Uterus (tissue), 2 donors: Measurements from ENCODE around the gene NDE1.

Experiments used
- POLR2A ChIP-seq, 2 donors: fragments of 450-650 bp; IDR thresholded peaks; one replicate each; pipeline ENCODE4 v1.6.1; 2016; ENCODE audit warnings: antibody characterized with exemption in 2 of 2, mild to moderate bottlenecking in 1 of 2, moderate library complexity in 1 of 2
- TF ChIP-seq, protein P1 (sequence below), 4 experiments: fragments of 200-600 bp in 2 of 4; fragments of 450-650 bp in 2 of 4; sonication (generic) in 2 of 4; IDR thresholded peaks; one replicate each; pipeline ENCODE4 v1.5.1; 2016 to 2019; ENCODE audit warnings: antibody characterized with exemption in 4 of 4, mild to moderate bottlenecking in 2 of 4, moderate library complexity in 1 of 4

DNA sequence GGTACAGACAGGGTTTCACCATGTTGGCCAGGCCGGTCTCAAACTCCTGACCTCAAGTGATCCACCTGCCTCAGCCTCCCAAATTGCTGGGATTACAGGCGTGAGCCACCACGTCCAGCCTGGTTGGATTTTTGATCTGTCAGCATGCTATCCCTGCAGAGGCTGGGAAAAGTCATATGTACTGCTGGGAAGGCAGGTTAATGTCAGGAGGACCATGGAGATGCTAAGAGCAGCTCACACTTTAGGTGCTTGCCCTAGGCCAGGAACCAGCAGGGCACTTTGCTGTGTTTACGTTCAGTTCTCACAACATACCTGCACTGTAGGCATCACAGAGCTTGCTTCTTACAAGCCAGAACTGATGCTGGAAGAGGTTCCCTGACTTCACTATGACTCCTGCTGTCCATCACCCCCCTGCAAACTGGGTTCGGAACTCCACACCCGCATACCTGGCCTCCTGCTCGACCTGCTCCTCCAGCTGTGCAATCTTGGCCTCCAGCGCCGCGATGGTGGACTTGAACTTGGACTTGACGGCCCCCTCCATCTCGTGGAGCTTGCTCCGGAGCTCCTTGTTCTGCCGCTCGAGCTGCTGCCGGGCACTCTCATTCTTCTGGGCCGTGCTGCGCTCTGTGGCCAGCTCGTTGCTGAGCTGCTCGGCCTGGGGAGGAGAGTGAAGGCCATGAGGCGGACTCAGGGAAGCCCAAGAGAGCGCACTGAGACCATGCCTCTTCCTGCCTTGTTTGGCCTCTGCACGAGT lies 66.8 kb downstream of the NDE1 start:
- no peak for TF ChIP-seq POLR2A (IDR thresholded peaks at IDR 0.05)
- TF ChIP-seq, protein P1, sequence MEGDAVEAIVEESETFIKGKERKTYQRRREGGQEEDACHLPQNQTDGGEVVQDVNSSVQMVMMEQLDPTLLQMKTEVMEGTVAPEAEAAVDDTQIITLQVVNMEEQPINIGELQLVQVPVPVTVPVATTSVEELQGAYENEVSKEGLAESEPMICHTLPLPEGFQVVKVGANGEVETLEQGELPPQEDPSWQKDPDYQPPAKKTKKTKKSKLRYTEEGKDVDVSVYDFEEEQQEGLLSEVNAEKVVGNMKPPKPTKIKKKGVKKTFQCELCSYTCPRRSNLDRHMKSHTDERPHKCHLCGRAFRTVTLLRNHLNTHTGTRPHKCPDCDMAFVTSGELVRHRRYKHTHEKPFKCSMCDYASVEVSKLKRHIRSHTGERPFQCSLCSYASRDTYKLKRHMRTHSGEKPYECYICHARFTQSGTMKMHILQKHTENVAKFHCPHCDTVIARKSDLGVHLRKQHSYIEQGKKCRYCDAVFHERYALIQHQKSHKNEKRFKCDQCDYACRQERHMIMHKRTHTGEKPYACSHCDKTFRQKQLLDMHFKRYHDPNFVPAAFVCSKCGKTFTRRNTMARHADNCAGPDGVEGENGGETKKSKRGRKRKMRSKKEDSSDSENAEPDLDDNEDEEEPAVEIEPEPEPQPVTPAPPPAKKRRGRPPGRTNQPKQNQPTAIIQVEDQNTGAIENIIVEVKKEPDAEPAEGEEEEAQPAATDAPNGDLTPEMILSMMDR (IDR thresholded peaks at IDR 0.05), result no peak
